ENCODE measurements around the gene LMNB1.

DNA sequence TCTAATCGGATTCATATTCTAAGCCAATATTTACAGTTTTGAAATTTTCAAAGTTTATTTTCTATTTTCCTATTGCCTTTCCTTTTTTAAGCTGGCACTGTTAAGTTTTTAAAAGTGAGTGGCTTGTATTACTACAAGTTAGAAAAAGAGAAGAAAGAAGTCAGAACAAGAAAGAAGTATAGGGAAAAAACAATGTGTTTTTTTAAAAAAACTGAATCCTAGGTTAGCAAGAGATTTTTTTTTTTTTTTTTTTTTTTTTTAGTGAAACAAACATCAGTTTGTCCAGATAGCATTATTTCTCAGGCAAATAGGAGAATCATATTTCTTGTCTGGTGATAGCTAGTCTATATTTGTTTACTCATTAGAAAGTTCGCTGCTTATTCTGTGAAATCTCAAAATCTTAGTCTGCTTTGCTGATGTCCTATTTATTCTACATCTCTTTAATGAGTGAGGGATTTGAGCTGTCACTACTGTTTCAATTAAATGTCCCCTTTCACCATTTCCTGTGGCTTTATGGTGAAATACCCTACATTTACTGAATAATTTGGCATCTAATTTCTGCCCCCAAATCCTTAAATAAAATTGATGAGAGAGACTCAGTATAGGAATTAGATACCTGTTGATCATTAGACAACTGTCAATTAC, 19.1 kb upstream of the LMNB1 start:
- TF ChIP-seq POLR2AphosphoS5 (IDR thresholded peaks at IDR 0.05; ENCODE audit: low read depth, low read length): no peak
- TF ChIP-seq, protein P1, sequence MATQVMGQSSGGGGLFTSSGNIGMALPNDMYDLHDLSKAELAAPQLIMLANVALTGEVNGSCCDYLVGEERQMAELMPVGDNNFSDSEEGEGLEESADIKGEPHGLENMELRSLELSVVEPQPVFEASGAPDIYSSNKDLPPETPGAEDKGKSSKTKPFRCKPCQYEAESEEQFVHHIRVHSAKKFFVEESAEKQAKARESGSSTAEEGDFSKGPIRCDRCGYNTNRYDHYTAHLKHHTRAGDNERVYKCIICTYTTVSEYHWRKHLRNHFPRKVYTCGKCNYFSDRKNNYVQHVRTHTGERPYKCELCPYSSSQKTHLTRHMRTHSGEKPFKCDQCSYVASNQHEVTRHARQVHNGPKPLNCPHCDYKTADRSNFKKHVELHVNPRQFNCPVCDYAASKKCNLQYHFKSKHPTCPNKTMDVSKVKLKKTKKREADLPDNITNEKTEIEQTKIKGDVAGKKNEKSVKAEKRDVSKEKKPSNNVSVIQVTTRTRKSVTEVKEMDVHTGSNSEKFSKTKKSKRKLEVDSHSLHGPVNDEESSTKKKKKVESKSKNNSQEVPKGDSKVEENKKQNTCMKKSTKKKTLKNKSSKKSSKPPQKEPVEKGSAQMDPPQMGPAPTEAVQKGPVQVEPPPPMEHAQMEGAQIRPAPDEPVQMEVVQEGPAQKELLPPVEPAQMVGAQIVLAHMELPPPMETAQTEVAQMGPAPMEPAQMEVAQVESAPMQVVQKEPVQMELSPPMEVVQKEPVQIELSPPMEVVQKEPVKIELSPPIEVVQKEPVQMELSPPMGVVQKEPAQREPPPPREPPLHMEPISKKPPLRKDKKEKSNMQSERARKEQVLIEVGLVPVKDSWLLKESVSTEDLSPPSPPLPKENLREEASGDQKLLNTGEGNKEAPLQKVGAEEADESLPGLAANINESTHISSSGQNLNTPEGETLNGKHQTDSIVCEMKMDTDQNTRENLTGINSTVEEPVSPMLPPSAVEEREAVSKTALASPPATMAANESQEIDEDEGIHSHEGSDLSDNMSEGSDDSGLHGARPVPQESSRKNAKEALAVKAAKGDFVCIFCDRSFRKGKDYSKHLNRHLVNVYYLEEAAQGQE (IDR thresholded peaks at IDR 0.05; ENCODE audit: insufficient read depth in 1 of 2, low read depth in 2 of 2, low read length in 2 of 2): no peak
